ENCODE results near the gene DAB2IP.
"Not testable (repeated sequence)": the region's sequence is repeated elsewhere in the genome, so short reads cannot be mapped to it uniquely, and the experiment has no call there.

The DAB2IP gene

GRCh38 chr9:121741228-121741918, 89.9 kb downstream of the DAB2IP start:
- Histone ChIP-seq H3K36me3 (ENCODE audit: control insufficient read depth, low read length) (no peaks in the 10 kb centered on the region), H4K20me1 (ENCODE audit: control insufficient read depth, insufficient read depth, low read depth, low read length) (no peaks in the 10 kb centered on the region), H3K9me2 (replicated peaks; ENCODE audit: control insufficient read depth, low read length) (no peaks in the 10 kb centered on the region), H3K27me3 (ENCODE audit: control insufficient read depth, low read length) (peaks cover 3% of the 10 kb centered on the region; the same call in 1 of the 2 replicates), H3K9me3 (ENCODE audit: control insufficient read depth, insufficient read depth, low read length) (no peaks in the 10 kb centered on the region), H3K4me3 (ENCODE audit: low read length) (no peak overlapping the region), H3K4me2 (ENCODE audit: low read length) (no peak overlapping the region), H3K27ac (ENCODE audit: low read depth, low read length) (no peak overlapping the region), H3K79me2 (ENCODE audit: control insufficient read depth, low read length) (no peaks in the 10 kb centered on the region), H3K4me1 (ENCODE audit: control insufficient read depth, low read length) (peaks cover 8% of the 10 kb centered on the region), H3F3A (ENCODE audit: control insufficient read depth, insufficient read depth) (no peaks in the 10 kb centered on the region)
- no peak for TF ChIP-seq CTCF (IDR thresholded peaks at IDR 0.05; ENCODE audit: low read depth, low read length, poor library complexity, severe bottlenecking)
- TF ChIP-seq EZH2phosphoT487 (IDR thresholded peaks at IDR 0.05; ENCODE audit: borderline replicate concordance, low read length) = no peak

DNA sequence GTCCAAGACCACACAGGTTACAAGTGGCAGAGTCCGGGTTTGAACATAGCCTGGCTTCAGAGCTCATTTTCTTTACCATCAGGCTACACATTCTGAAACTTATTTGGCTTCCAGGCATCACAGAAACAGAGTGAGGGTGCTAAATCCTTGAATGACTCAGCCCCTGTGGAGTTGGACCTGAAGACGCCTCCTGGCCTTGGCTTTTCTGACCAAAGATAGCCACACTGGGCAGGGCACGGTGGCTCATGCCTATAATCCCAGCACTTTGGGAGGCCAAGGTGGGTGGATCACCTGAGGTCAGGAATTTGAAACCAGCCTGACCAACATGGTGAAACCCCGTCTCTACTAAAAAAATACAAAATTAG, 90.5 kb downstream of the DAB2IP start:
- not testable (repeated sequence) for H3K27me3 ChIP-seq (ENCODE audit: control insufficient read depth, low read length); H3K9me3 ChIP-seq (ENCODE audit: control insufficient read depth, insufficient read depth, low read length); H4K20me1 ChIP-seq (ENCODE audit: control insufficient read depth, insufficient read depth, low read depth, low read length); H3K4me3 ChIP-seq (ENCODE audit: low read length); H3K4me2 ChIP-seq (ENCODE audit: low read length); H3K9me2 ChIP-seq (replicated peaks; ENCODE audit: control insufficient read depth, low read length); H3K4me1 ChIP-seq (ENCODE audit: control insufficient read depth, low read length); H3K27ac ChIP-seq (ENCODE audit: low read depth, low read length); H3K79me2 ChIP-seq (ENCODE audit: control insufficient read depth, low read length); H3F3A ChIP-seq (ENCODE audit: control insufficient read depth, insufficient read depth); H3K36me3 ChIP-seq (ENCODE audit: control insufficient read depth, low read length)

GRCh38 chr9:121742923-121743322, 91.5 kb downstream of the DAB2IP start:
- Histone ChIP-seq H3K27me3 (ENCODE audit: control insufficient read depth, low read length) (no peaks in the 10 kb centered on the region), H3K4me3 (ENCODE audit: low read length) (no peak overlapping the region), H3K79me2 (ENCODE audit: control insufficient read depth, low read length) (no peaks in the 10 kb centered on the region), H3K4me2 (ENCODE audit: low read length) (no peak overlapping the region), H4K20me1 (ENCODE audit: control insufficient read depth, insufficient read depth, low read depth, low read length) (no peaks in the 10 kb centered on the region), H3F3A (ENCODE audit: control insufficient read depth, insufficient read depth) (no peaks in the 10 kb centered on the region), H3K9me2 (replicated peaks; ENCODE audit: control insufficient read depth, low read length) (no peaks in the 10 kb centered on the region), H3K27ac (ENCODE audit: low read depth, low read length) (no peak overlapping the region), H3K36me3 (ENCODE audit: control insufficient read depth, low read length) (no peaks in the 10 kb centered on the region), H3K4me1 (ENCODE audit: control insufficient read depth, low read length) (peaks cover 5% of the 10 kb centered on the region), H3K9me3 (ENCODE audit: control insufficient read depth, insufficient read depth, low read length) (no peaks in the 10 kb centered on the region)
- TF ChIP-seq CTCF (IDR thresholded peaks at IDR 0.05; ENCODE audit: low read depth, low read length, poor library complexity, severe bottlenecking) = no peak
- TF ChIP-seq EZH2phosphoT487 (IDR thresholded peaks at IDR 0.05; ENCODE audit: borderline replicate concordance, low read length) = no peak

DNA sequence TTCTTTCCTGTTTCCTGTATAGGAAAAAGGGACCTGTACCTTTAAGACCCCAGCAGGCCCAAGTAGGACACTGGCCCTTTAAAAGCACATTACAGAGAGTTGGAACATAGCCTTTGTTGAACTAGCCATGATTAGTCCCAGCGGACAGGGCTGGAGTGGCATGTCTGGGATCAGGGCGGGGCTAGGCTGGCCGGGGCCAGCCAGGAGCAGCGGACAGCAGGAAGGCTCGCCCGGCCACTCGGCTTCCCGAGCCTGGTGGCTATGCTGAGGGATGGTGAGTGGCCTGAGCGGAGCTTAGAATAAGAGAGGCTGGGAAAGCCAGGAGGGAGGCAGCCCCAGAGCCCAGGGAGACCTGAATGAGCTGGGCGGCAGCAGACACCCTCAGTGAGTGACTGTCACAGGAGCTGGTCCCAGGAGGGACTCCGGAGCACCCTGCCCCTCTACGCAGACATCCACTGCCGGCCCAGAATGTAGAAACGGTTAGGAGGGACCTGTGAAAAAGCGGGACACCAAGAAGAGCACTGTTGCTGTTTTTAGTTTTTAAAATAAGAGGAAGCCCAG, 92.1 kb downstream of the DAB2IP start:
- TF ChIP-seq CTCF (IDR thresholded peaks at IDR 0.05; ENCODE audit: low read depth, low read length, poor library complexity, severe bottlenecking) (no peak), EZH2phosphoT487 (IDR thresholded peaks at IDR 0.05; ENCODE audit: borderline replicate concordance, low read length) (no peak)
- H3K4me2 ChIP-seq (ENCODE audit: low read length) = no peak overlapping the region

More for the DNA sequence above, 92.1 kb downstream of the DAB2IP start:
- H3K27me3 ChIP-seq (ENCODE audit: control insufficient read depth, low read length) = no peaks in the 10 kb centered on the region
- H3K4me3 ChIP-seq (ENCODE audit: low read length) = no peak overlapping the region
- H3K4me1 ChIP-seq (ENCODE audit: control insufficient read depth, low read length) = peaks cover 5% of the 10 kb centered on the region
- H3K79me2 ChIP-seq (ENCODE audit: control insufficient read depth, low read length) = no peaks in the 10 kb centered on the region
- no peaks in the 10 kb centered on the region for H4K20me1 ChIP-seq (ENCODE audit: control insufficient read depth, insufficient read depth, low read depth, low read length)
- H3K9me3 ChIP-seq (ENCODE audit: control insufficient read depth, insufficient read depth, low read length) = no peaks in the 10 kb centered on the region
- no peaks in the 10 kb centered on the region for H3F3A ChIP-seq (ENCODE audit: control insufficient read depth, insufficient read depth)
- no peak overlapping the region for H3K27ac ChIP-seq (ENCODE audit: low read depth, low read length)
- H3K9me2 ChIP-seq (replicated peaks; ENCODE audit: control insufficient read depth, low read length) = no peaks in the 10 kb centered on the region
- no peaks in the 10 kb centered on the region for H3K36me3 ChIP-seq (ENCODE audit: control insufficient read depth, low read length)
